Astrocyte (in vitro differentiated cells and primary cell): ENCODE measurements around the gene LASP1.

ENCODE experiments used
- EZH2 ChIP-seq: IDR thresholded peaks from 2 replicates; pipeline ENCODE4 v1.6.1; 2012; ENCODE audit warnings: mild to moderate bottlenecking, low read length, inconsistent platforms; ENCODE audit not compliant: insufficient read depth
- TF ChIP-seq, protein P1 (sequence below): IDR thresholded peaks from 2 replicates; pipeline ENCODE4 v1.5.1; 2011; ENCODE audit warnings: low read depth, mild to moderate bottlenecking, inconsistent platforms, low read length, moderate library complexity; ENCODE audit not compliant: insufficient read depth

DNA sequence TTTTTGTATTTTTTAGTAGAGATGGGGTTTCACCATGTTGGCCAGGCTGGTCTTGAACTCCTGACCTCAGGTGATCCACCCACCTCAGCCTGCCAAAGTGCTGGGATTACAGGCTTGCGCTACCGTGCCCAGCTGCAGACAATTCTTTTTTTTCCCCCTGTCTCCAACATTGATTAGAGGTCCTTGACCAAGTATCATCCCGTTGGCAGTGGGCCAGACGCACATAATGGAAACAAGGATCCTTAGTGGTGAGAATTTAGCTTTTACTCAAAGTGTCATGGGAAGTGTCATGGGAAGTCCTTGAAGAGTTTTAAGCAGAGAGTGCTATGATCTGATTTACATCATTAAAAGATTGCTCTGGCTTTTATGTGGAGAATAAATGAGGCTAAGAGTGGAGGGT lies 99.4 kb downstream of the LASP1 start:
- no peak for TF ChIP-seq EZH2
- TF ChIP-seq, protein P1, sequence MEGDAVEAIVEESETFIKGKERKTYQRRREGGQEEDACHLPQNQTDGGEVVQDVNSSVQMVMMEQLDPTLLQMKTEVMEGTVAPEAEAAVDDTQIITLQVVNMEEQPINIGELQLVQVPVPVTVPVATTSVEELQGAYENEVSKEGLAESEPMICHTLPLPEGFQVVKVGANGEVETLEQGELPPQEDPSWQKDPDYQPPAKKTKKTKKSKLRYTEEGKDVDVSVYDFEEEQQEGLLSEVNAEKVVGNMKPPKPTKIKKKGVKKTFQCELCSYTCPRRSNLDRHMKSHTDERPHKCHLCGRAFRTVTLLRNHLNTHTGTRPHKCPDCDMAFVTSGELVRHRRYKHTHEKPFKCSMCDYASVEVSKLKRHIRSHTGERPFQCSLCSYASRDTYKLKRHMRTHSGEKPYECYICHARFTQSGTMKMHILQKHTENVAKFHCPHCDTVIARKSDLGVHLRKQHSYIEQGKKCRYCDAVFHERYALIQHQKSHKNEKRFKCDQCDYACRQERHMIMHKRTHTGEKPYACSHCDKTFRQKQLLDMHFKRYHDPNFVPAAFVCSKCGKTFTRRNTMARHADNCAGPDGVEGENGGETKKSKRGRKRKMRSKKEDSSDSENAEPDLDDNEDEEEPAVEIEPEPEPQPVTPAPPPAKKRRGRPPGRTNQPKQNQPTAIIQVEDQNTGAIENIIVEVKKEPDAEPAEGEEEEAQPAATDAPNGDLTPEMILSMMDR = no peak
